ENCODE measurements around the gene LIPC.

Gene LIPC

DNA sequence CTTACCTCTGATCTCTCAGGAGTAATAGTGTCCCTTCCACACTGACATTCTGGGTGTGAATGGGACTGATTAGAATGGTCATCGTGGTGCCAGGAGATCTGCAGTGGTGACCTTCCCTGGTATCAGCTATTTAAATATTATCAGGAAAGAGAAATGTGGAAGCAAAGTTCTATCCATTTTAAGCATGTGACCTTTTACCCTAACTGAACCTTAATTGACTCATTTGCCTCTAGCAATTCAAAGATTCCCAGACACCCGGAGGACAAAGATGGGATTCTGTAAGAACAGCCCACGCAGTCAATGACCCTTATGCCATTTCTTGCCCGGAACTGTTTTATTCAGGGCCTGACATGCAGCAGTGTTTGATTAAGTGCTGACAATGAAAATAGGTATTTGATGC is 10.3 kb downstream of the LIPC start:
- H3K14ac ChIP-seq (ENCODE audit: low read length), result no peak overlapping the region
- no peak overlapping the region for H3K4me2 ChIP-seq (ENCODE audit: insufficient read depth, low read length, poor library complexity, severe bottlenecking)
- no peak overlapping the region for H3K9ac ChIP-seq (ENCODE audit: low read depth, low read length, poor library complexity)
- no peak overlapping the region for H3K4me3 ChIP-seq (ENCODE audit: low read length in 2 of 2)
- no peak overlapping the region for H3K27ac ChIP-seq (replicated peaks; ENCODE audit: low read length)
- H3K79me1 ChIP-seq (ENCODE audit: low read depth, low read length), result no peaks in the 10 kb centered on the region
- H2AK5ac ChIP-seq (ENCODE audit: low read depth, low read length), result no peak overlapping the region
- no peak for DNase-seq (ENCODE audit: low spot score)
- H3K4me1 ChIP-seq (ENCODE audit: control insufficient read depth in 2 of 2, insufficient read depth in 1 of 2, low read depth in 1 of 2, low read length in 2 of 2), result peaks cover 0 to 8% of the 10 kb centered on the region in 2 donors
- H2BK120ac ChIP-seq (ENCODE audit: low read depth, low read length), result no peak overlapping the region
- no peaks in the 10 kb centered on the region for H3K9me3 ChIP-seq (replicated peaks in 1 of 2; ENCODE audit: control insufficient read depth in 2 of 2, insufficient read depth in 1 of 2, low read depth in 1 of 2, low read length in 2 of 2)
- no peak overlapping the region for H2BK5ac ChIP-seq (ENCODE audit: low read length)
- H4K8ac ChIP-seq (ENCODE audit: low read depth, low read length), result no peak overlapping the region
- peak overlapping the region; percentile 9 for H2AFZ ChIP-seq (ENCODE audit: low read length)
- no peak overlapping the region for H3K18ac ChIP-seq (ENCODE audit: low read length)
- H3K4ac ChIP-seq (ENCODE audit: low read length), result no peak overlapping the region
- no CpG with 5 or more reads among the region's 4 CpGs for WGBS, 2 donors (ENCODE audit: extremely low coverage in 2 of 2, insufficient read length in 2 of 2, insufficient replicate concordance in 1 of 2)
- no peak overlapping the region for H3K23ac ChIP-seq (ENCODE audit: low read depth, low read length, poor library complexity)
- no peak overlapping the region for H2BK15ac ChIP-seq (ENCODE audit: low read length)
- H3K27me3 ChIP-seq (ENCODE audit: control insufficient read depth in 3 of 3, insufficient read depth in 3 of 3, low read depth in 1 of 3, low read length in 3 of 3), result no peaks in the 10 kb centered on the region
- H2BK12ac ChIP-seq (ENCODE audit: low read length), result no peak overlapping the region
- no peak overlapping the region for H4K91ac ChIP-seq (ENCODE audit: low read depth, low read length, poor library complexity)
- no peaks in the 10 kb centered on the region for H3K36me3 ChIP-seq (replicated peaks in 1 of 2; ENCODE audit: control insufficient read depth in 2 of 2, insufficient read depth in 2 of 2, low read length in 2 of 2)

DNA sequence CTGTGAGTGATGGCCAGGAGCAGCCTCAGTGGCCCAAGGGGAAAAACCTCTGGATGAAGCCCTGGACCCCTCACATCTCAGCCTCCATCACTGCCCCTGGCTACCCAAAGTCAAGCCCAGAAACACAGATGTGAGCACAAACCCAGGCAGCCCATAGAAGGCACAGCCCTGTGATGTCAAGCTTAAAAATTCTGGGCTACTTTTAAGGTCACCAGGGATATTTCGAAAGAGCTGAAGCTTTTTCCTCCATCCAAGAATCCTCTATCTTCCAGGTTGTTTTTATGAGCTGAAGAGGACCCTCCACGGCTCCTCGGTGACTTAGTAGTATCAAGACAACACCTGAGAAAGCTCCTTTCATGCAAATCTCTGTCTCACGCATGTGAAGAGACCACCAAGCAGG is 11.5 kb downstream of the LIPC start:
- H4K8ac ChIP-seq (ENCODE audit: low read depth, low read length), result no peak overlapping the region
- H2BK12ac ChIP-seq (ENCODE audit: low read length), result no peak overlapping the region
- no peak overlapping the region for H2BK15ac ChIP-seq (ENCODE audit: low read length)
- H2AK5ac ChIP-seq (ENCODE audit: low read depth, low read length), result no peak overlapping the region
- H3K9ac ChIP-seq (ENCODE audit: low read depth, low read length, poor library complexity), result no peak overlapping the region
- no CpG with 5 or more reads among the region's 4 CpGs for WGBS, 2 donors (ENCODE audit: extremely low coverage in 2 of 2, insufficient read length in 2 of 2, insufficient replicate concordance in 1 of 2)
- no peaks in the 10 kb centered on the region for H3K9me3 ChIP-seq (replicated peaks in 1 of 2; ENCODE audit: control insufficient read depth in 2 of 2, insufficient read depth in 1 of 2, low read depth in 1 of 2, low read length in 2 of 2)
- H3K18ac ChIP-seq (ENCODE audit: low read length), result no peak overlapping the region
- no peaks in the 10 kb centered on the region for H3K36me3 ChIP-seq (replicated peaks in 1 of 2; ENCODE audit: control insufficient read depth in 2 of 2, insufficient read depth in 2 of 2, low read length in 2 of 2)
- no peak overlapping the region for H2BK120ac ChIP-seq (ENCODE audit: low read depth, low read length)
- H3K4me2 ChIP-seq (ENCODE audit: insufficient read depth, low read length, poor library complexity, severe bottlenecking), result no peak overlapping the region
- no peak overlapping the region for H3K14ac ChIP-seq (ENCODE audit: low read length)
- no peak overlapping the region for H3K23ac ChIP-seq (ENCODE audit: low read depth, low read length, poor library complexity)
- no peak overlapping the region for H3K4me3 ChIP-seq (ENCODE audit: low read length in 2 of 2)
- no peak overlapping the region for H4K91ac ChIP-seq (ENCODE audit: low read depth, low read length, poor library complexity)
- H2AFZ ChIP-seq (ENCODE audit: low read length), result no peak overlapping the region
- no peak overlapping the region for H3K27ac ChIP-seq (replicated peaks; ENCODE audit: low read length)
- peaks cover 0 to 8% of the 10 kb centered on the region in 2 donors for H3K4me1 ChIP-seq (ENCODE audit: control insufficient read depth in 2 of 2, insufficient read depth in 1 of 2, low read depth in 1 of 2, low read length in 2 of 2)
- no peak overlapping the region for H2BK5ac ChIP-seq (ENCODE audit: low read length)
- H3K4ac ChIP-seq (ENCODE audit: low read length), result no peak overlapping the region
- DNase-seq (ENCODE audit: low spot score), result no peak
- H3K27me3 ChIP-seq (ENCODE audit: control insufficient read depth in 3 of 3, insufficient read depth in 3 of 3, low read depth in 1 of 3, low read length in 3 of 3), result no peaks in the 10 kb centered on the region
- H3K79me1 ChIP-seq (ENCODE audit: low read depth, low read length), result no peaks in the 10 kb centered on the region

DNA sequence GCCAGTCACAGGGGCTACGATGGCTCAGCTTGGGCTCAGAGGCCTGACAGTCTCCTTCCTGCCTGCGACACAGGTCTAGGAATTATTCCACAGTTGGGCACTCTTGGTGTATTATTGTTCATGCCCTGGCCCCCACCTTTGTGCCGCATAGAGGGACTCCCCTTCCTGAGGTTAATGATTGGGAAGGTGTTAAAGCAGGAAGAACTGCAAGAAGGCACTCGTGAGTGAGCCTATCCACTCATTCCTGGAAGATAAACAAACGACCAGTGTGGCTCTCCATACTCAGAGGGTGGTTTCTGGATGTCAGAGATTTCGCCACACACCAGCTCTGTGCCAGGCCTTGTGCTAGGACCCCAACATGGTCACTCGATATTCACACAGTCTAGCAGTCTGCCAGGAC is 12.3 kb downstream of the LIPC start:
- no peak for DNase-seq (ENCODE audit: low spot score)
- H2AK5ac ChIP-seq (ENCODE audit: low read depth, low read length), result no peak overlapping the region
- H2BK120ac ChIP-seq (ENCODE audit: low read depth, low read length), result no peak overlapping the region
- no CpG with 5 or more reads among the region's 7 CpGs for WGBS, 2 donors (ENCODE audit: extremely low coverage in 2 of 2, insufficient read length in 2 of 2, insufficient replicate concordance in 1 of 2)
- no peak overlapping the region for H2AFZ ChIP-seq (ENCODE audit: low read length)
- H4K91ac ChIP-seq (ENCODE audit: low read depth, low read length, poor library complexity), result no peak overlapping the region
- no peak overlapping the region for H2BK15ac ChIP-seq (ENCODE audit: low read length)
- no peak overlapping the region for H3K4me2 ChIP-seq (ENCODE audit: insufficient read depth, low read length, poor library complexity, severe bottlenecking)
- no peaks in the 10 kb centered on the region for H3K9me3 ChIP-seq (replicated peaks in 1 of 2; ENCODE audit: control insufficient read depth in 2 of 2, insufficient read depth in 1 of 2, low read depth in 1 of 2, low read length in 2 of 2)
- no peak overlapping the region for H2BK12ac ChIP-seq (ENCODE audit: low read length)
- H3K18ac ChIP-seq (ENCODE audit: low read length), result peak overlapping the region; percentile 2
- H3K14ac ChIP-seq (ENCODE audit: low read length), result no peak overlapping the region
- no peak overlapping the region for H3K23ac ChIP-seq (ENCODE audit: low read depth, low read length, poor library complexity)
- no peaks in the 10 kb centered on the region for H3K36me3 ChIP-seq (replicated peaks in 1 of 2; ENCODE audit: control insufficient read depth in 2 of 2, insufficient read depth in 2 of 2, low read length in 2 of 2)
- H3K27ac ChIP-seq (replicated peaks; ENCODE audit: low read length), result no peak overlapping the region
- H3K9ac ChIP-seq (ENCODE audit: low read depth, low read length, poor library complexity), result no peak overlapping the region
- H3K4ac ChIP-seq (ENCODE audit: low read length), result no peak overlapping the region
- H3K79me1 ChIP-seq (ENCODE audit: low read depth, low read length), result no peaks in the 10 kb centered on the region
- H3K4me1 ChIP-seq (ENCODE audit: control insufficient read depth in 2 of 2, insufficient read depth in 1 of 2, low read depth in 1 of 2, low read length in 2 of 2), result peaks cover 0 to 8% of the 10 kb centered on the region in 2 donors
- no peak overlapping the region for H4K8ac ChIP-seq (ENCODE audit: low read depth, low read length)
- H3K27me3 ChIP-seq (ENCODE audit: control insufficient read depth in 3 of 3, insufficient read depth in 3 of 3, low read depth in 1 of 3, low read length in 3 of 3), result no peaks in the 10 kb centered on the region
- H2BK5ac ChIP-seq (ENCODE audit: low read length), result no peak overlapping the region
- no peak overlapping the region for H3K4me3 ChIP-seq (ENCODE audit: low read length in 2 of 2)

DNA sequence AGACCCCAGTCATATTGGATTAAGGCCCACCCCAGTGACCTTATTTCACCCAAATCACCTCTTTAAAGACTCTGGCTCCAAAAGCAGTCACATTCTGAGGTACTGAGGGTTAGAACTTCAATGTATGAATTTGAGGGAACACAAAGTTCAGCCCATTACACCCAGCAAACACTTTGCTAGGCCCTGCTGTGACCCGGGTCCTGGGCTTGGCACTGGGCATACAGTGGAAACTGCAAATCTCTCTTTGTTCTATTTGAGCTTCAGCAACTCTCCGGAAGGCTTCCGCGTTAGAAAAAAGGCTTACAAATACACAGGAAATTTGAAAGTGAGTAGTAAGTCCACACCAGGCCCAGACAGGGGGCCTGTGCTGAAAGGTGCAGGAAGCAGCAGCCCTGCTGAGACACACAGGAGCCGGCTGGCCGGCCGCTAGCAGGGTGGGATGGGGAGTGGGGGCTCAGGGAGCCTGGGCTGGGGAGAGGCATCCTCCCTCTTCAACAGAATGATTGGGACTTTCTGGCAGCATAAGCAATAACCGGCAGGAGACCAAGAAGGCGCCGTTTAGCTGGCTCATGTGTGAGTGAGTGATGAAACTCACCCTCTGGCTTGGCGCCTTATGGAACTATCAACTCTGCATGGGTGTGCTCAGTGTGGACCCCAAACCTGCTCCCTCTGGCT is 13.0 kb downstream of the LIPC start:
- no peak for DNase-seq (ENCODE audit: low spot score)

More for the DNA sequence above, 13.0 kb downstream of the LIPC start:
- peak overlapping the region; percentile 44 for H2AFZ ChIP-seq (ENCODE audit: low read length)
- H4K91ac ChIP-seq (ENCODE audit: low read depth, low read length, poor library complexity), result no peak overlapping the region
- no peak overlapping the region for H4K8ac ChIP-seq (ENCODE audit: low read depth, low read length)
- no peak overlapping the region for H3K9ac ChIP-seq (ENCODE audit: low read depth, low read length, poor library complexity)
- H3K14ac ChIP-seq (ENCODE audit: low read length), result no peak overlapping the region
- H3K23ac ChIP-seq (ENCODE audit: low read depth, low read length, poor library complexity), result no peak overlapping the region
- no peaks in the 10 kb centered on the region for H3K9me3 ChIP-seq (replicated peaks in 1 of 2; ENCODE audit: control insufficient read depth in 2 of 2, insufficient read depth in 1 of 2, low read depth in 1 of 2, low read length in 2 of 2)
- H3K4me1 ChIP-seq (ENCODE audit: control insufficient read depth in 2 of 2, insufficient read depth in 1 of 2, low read depth in 1 of 2, low read length in 2 of 2), result peaks cover 0 to 8% of the 10 kb centered on the region in 2 donors
- no peaks in the 10 kb centered on the region for H3K27me3 ChIP-seq (ENCODE audit: control insufficient read depth in 3 of 3, insufficient read depth in 3 of 3, low read depth in 1 of 3, low read length in 3 of 3)
- H3K27ac ChIP-seq (replicated peaks; ENCODE audit: low read length), result no peak overlapping the region
- H3K36me3 ChIP-seq (replicated peaks in 1 of 2; ENCODE audit: control insufficient read depth in 2 of 2, insufficient read depth in 2 of 2, low read length in 2 of 2), result no peaks in the 10 kb centered on the region
- H3K4me3 ChIP-seq (ENCODE audit: low read length in 2 of 2), result no peak overlapping the region
- H3K4me2 ChIP-seq (ENCODE audit: insufficient read depth, low read length, poor library complexity, severe bottlenecking), result no peak overlapping the region
- H3K4ac ChIP-seq (ENCODE audit: low read length), result no peak overlapping the region
- H2BK5ac ChIP-seq (ENCODE audit: low read length), result no peak overlapping the region
- no peaks in the 10 kb centered on the region for H3K79me1 ChIP-seq (ENCODE audit: low read depth, low read length)
- no peak overlapping the region for H2BK15ac ChIP-seq (ENCODE audit: low read length)
- no CpG with 5 or more reads among the region's 11 CpGs for WGBS, 2 donors (ENCODE audit: extremely low coverage in 2 of 2, insufficient read length in 2 of 2, insufficient replicate concordance in 1 of 2)
- peak overlapping the region; percentile 48 for H3K18ac ChIP-seq (ENCODE audit: low read length)
- no peak overlapping the region for H2BK120ac ChIP-seq (ENCODE audit: low read depth, low read length)
- H2AK5ac ChIP-seq (ENCODE audit: low read depth, low read length), result no peak overlapping the region
- H2BK12ac ChIP-seq (ENCODE audit: low read length), result no peak overlapping the region

All from neuronal stem cell (in vitro differentiated cells).